OCI-M1 (cell line): ENCODE measurements around the gene ARHGAP42.

Source experiments
- DNase-seq: peaks from one replicate; lab custom pipeline; 2025; lab: John Stamatoyannopoulos, UW

Gene ARHGAP42

DNA sequence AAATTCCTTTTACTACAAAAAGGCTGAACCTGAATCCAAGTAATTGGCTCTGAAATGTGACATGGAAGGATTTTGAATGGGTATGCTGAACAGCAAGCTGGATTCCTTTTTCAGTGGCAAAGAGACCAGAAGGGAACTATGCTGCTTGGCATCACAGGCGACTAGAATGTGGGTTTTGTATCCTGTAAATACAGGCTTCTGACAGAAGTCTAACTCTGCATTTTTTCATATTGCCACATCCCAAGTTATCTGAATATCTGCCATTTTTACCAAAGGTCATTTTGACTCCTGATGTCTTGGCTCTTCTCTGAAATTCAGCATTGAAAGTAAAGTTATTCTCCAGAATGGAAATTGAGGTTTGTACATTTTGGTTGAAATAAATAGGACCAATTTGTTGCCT, 145.7 kb downstream of the ARHGAP42 start:
- no peak for DNase-seq

DNA sequence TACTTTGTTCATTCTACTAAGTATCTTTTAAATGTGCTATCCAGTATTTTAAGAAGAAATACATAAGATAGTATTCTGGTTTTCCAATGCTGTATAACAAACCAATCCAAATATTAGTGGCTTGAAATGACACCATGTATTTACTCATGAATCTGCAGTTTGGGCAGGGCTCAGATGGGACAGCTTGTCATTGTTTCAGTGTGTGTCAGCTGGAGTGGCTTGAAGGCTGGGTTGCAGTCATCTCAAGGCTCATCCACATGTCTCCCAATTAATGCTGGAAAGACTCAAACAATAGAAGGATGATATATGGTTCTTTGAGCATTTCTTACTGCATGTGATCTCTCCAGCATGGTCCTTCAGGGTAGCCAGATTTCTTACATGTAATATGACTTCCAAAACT, 146.2 kb downstream of the ARHGAP42 start:
- no peak for DNase-seq

GRCh38 chr11:100835854-100836253, 148.8 kb downstream of the ARHGAP42 start:
- DNase-seq = no peak

DNA sequence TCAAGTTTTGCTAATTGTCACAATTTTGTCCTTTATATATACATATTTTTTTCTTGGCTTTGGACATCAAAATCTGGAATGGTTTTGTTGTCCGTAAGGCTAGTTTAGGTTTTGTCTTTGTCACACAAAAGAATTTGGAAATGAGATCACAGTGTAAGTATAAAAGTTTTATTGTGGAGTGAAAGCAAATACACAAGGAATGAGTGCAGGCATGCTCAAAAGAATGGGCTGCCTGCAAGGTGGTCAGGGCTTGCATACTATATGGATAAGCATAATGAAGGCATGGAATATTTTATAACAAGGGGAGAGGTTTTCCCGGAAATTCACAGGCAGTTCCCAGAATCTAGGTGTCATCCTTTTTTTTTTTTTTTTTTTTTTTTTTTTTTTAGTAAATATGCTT, 150.2 kb downstream of the ARHGAP42 start:
- DNase-seq = no peak

DNA sequence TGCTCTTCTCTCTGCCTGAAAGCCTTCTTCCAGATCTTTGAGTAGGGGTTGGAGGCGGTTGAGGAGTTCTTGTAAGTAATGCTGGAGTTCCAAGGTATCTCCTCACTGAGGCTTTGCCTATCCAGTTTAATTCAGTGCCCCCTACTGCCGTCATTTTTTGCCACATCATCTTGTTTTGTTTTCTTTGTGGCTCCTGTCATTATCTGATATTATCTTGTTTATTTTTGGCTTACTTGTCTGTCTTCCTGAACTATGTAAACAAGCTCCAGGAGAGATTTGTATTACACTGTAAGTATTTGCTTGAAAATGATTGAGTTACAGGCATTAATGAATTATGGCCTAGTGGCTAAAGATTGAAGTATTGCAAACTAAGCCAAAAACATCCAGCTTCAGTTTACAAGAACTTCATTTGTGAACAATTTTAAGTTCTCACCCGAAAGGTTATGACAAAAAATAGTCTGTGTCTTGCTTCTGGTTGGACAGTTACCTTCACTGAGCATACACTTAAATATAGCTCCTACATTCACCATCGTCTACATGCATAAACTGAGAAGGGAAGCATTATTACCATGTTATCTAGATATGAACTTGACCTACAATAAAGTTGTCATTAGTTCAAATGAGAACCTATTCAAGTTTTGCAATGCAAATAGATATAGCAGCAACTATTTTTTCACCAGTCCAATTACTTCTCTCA, 154.8 kb downstream of the ARHGAP42 start:
- no peak for DNase-seq

DNA sequence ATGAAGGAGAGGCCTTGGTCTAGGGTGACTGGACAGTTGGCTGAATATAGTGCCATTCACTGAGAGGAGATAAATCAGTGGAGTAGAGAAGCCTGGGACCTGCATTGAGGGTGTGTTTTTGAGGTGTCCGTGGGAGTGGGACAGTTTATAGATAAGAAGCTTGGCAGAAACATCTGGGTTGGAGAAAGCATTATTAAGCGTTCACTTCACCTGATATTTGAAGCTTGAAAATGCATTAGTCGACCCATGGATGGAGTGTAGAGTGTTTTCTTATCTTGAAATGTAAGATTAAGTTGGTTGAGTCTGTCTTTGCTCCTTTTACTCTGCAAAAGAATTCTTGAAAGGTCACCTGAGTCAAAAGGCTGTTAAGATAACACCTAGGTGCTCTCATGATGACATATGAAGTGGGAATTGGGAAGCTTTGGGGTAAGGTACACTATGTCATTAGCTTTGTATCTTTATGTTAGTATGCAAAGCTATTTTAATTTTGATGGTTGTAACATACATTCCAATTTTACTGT, 160.7 kb downstream of the ARHGAP42 start:
- no peak for DNase-seq

GRCh38 chr11:100849009-100849900, 162.2 kb downstream of the ARHGAP42 start:
- no peak for DNase-seq

GRCh38 chr11:100849901-100850235, 162.8 kb downstream of the ARHGAP42 start:
- no peak for DNase-seq

GRCh38 chr11:100851147-100851546, 164.1 kb downstream of the ARHGAP42 start:
- no peak for DNase-seq

DNA sequence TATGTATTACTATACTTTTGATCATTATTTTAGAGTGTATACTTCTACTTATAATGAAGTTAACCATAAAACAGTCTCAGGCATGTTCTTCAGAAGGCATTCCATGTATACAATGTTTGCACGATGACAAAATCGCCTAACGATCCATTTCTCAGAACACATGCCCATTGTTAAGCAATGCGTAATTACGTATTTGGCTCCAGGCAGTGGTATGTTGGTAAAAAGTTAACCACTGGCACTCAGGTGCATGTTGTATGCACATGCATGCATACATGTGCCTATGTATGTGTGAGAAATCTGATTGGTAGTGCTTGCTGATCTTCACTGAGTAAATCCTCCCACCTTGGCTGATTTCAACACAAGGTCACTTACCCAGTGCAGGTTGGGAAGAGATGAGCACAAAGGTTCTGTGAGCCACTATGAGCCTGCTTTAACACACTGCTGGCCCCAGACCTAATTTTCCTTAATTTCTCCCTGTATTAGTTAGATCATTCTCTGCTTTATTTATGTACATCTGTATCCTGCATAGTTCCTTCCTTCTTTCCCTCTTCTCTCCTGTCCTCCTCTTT, 164.6 kb downstream of the ARHGAP42 start:
- DNase-seq = no peak

GRCh38 chr11:100855466-100856067, 168.5 kb downstream of the ARHGAP42 start:
- DNase-seq = peak; percentile 71

- no peak for DNase-seq
Measured at GRCh38 chr11:100857236-100858005, 170.3 kb downstream of the ARHGAP42 start.

DNA sequence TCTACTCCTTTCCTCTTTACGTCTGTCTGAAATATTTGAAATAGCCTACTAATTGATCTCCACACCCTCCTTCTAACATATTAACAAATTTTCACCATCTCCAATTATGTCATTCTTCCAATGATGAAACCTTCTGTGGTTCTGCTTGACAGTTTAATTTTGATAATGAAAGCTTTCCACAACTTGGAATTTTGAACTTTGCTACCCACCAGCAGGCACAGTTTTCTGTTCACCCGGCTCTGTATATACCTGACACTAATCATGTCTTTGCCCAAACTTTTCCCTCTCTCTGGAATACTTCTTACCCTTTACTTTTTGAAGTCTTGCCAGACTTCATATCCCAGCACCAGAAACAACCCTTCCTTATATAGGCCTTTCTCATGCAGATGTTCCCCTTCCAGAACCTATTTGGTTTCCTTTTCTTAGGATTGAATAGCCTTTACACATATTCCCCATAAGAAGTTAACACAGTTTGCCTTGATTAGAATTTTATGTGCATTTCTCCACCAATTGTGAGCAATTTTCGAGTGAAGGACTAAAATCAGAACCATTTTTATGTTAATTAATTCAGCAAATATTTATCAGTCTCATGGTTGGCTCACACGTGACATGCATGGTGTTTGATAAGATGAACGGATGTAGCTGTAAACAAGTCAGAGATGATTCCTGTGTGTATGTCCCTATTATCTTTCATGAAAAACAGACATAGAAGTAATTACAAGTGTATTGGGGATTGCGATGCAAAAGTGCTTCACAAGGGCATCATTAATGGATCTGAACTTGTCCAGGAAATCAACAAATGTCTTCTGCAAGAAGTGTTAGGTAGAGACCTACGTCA, 173.4 kb downstream of the ARHGAP42 start:
- no peak for DNase-seq

GRCh38 chr11:100861212-100861611, 174.1 kb downstream of the ARHGAP42 start:
- DNase-seq = peak; percentile 25

DNA sequence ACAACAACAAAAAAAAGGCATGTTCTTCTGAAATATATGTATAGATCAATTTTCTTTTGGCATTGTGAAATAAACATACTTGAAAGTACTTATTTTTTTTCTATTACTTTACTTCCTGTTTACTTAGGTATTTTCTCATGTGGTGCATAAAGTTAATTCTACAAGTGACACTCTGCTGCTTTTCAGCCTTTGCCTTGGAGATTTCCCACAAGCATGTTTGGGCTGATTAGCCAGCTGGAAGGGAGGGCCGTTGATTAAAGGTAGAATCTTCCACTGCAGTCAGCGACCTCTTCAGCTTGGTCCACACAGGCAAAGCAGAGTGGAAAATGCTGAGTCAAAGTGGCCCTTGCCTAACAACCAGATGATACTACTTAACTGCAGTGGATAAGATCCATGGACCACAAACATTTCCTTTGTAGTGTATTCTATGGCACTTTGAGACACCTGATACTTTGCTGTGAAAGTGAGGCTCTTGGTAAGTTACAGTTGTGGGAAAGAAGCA, 176.0 kb downstream of the ARHGAP42 start:
- peak; percentile 96 for DNase-seq

DNA sequence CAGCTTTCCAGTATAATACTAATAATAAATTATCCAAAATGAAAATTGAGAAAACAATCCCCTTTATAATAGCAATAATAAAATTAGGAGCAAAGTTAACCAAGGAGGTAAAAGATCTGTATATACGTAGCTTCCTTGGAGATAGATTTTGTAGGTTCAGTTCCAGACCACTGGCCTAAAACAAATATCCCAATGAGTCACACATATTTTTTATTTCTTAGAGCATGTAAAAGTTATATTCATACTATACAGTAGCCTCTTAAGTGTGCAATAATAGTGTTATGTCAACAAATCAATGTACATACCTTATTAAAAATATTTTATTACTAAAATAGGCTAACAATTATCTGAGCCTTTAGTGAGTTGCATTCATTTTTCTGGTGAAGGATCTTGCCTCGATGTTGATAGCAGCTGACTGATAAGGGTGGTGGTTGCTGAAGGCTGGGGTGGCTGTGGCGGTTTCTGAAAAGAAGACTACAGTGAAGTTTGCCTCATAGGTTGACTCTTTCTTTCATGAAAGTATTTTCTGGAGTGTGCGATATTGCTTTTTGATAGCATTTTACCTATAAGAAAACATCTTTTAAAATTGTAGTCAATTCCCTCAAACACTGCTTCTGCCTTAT, 178.5 kb downstream of the ARHGAP42 start:
- DNase-seq = peak; percentile 37

DNA sequence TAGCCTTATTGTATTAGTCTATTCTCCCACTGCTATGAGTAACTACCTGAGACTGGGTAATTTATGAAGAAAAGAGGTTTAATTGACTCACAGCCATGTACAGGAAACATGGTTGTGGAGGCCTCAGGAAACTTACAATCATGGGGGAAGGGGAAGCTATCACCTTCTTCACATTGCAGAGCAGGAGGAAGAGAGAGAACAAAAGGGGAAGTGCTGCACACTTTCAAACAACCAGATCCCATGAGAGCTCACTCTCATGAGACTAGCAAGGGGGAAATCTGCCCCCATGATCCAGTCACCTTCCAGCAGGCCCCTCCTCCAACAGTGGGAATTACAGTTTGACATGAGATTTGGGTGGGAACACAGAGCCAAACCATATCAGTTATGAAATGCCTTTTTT, 179.4 kb downstream of the ARHGAP42 start:
- DNase-seq = peak; percentile 77

- no peak for DNase-seq
Measured at GRCh38 chr11:100867606-100868005, 180.5 kb downstream of the ARHGAP42 start.

DNA sequence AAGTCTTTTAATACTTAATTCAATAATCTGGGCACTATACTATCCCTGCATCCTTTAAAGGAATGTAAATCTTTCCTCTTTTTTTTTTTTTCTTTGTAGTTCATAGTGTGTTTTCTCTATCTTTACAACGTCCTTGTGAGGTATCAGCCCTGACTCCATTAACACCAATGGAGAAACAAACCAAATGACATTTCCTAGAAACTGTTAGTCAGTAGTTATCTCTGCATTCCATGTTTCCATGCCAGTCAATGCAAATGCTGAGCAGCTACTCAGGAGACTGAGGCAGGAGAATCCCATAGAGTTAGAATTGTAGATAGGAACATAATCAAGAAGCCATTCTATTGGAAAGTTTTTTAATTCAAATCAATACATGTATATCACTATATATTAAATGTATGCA, 182.2 kb downstream of the ARHGAP42 start:
- DNase-seq = no peak

GRCh38 chr11:100870138-100870537, 183.1 kb downstream of the ARHGAP42 start:
- DNase-seq = no peak
